Heart left ventricle (tissue), 13 donors: ENCODE results near the gene LMBR1.

Experiments
- CTCF ChIP-seq, 12 donors: fragments of 200-600 bp; sonication (generic) in 4 of 12; IDR thresholded peaks; one replicate each; pipeline versions ENCODE4 v1.5.0 to v1.8.0; 2018 to 2022; ENCODE audit warnings: antibody characterized with exemption in 12 of 12, mild to moderate bottlenecking in 5 of 12
- POLR2A ChIP-seq, 2 donors: fragments of 450-650 bp; IDR thresholded peaks; one replicate each; pipeline ENCODE4 v1.6.1; 2017; ENCODE audit warnings: antibody characterized with exemption in 2 of 2, mild to moderate bottlenecking in 2 of 2, moderate library complexity in 2 of 2
- donor health status: ischemic (EF 13 %, LVEDD 7.1; RV severe dilation, severe dysfunction).
- donor health status: DM: no; HTN: yes; CAD: no.
- donor health status: DM: no; HTN: no; CAD: no.
- donor health status: ischemic (EF 25% LVEDD 6.9; RV normal size, moderate dysfunction).
- donor health status: ischemic (EF 25% LVEDD 5.7; RV mildly dilated, moderate dysfunction).
- donor health status: ischemic (EF 35%, LVEDD 5.7; RV mildly dilated, moderate dysfunction).
- donor health status: nonischemic (EF 11% LVEDD 7.7; RV severe dilation, severe dysfunction).
- donor health status: DM: yes; HTN: yes; CAD: no.
- donor health status: PGD.
- donor health status: ischemic (EF 29% LVEDD 5.4; RV normal size, mild dysfunction).
- donor health status: nonischemic (EF 23%, LVEDD 6.1; RV moderate dilation, normal function).

DNA sequence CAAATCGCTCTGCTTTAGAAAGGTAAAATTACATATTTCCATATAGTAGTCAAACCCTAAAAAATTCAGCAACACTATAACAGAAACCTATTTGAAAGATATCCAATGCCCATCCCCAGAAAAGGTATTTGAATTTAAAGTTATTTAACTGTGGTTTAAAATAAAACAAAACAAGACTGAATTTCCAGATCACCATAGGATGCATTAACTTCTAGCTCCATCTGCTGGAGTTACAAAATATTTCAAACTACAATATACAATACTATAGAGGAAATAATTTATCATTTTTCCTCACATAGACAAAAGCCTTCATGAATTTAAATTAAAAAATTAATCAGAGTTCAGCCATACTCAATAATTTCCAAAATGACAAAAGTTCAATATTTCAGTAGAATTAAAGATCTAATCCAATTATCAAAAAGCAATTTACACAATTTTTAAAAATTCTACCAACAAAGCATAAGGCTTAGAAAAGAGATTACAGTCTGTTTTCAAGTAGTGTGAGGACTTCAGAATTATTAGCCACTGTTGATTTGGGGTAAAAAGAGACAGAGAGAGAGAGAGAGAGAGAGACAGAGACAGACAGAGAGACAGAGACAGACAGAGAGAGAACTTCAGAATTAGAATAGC is 75.9 kb downstream of the LMBR1 start:
- peak in 10 of 12 donors; percentile 17 to 52 (median 33) for TF ChIP-seq CTCF (IDR thresholded peaks at IDR 0.05)
- TF ChIP-seq POLR2A (IDR thresholded peaks at IDR 0.05) = no peak
